SK-N-SH treated with all-trans-retinoic acid at 6 μM for 48 hours (cell line): Measurements from ENCODE around the gene TMC7.

Experiments used
- ESRRG ChIP-seq: fragments of 250-450 bp; sonication (Bioruptor Pico); IDR thresholded peaks from 2 replicates; pipeline ENCODE4 v1.6.1; 2021; ENCODE audit warnings: mild to moderate bottlenecking
- GLIS3 ChIP-seq: fragments of 250-450 bp; sonication (Bioruptor Pico); IDR thresholded peaks from 2 replicates; pipeline ENCODE4 v1.5.0; 2020; ENCODE audit warnings: mild to moderate bottlenecking, moderate library complexity
- PATZ1 ChIP-seq: fragments of 250-450 bp; sonication (Bioruptor Pico); IDR thresholded peaks from 2 replicates; pipeline ENCODE4 v1.8.0; 2020; ENCODE audit warnings: mild to moderate bottlenecking, moderate library complexity, borderline replicate concordance
- TOX ChIP-seq: fragments of 250-450 bp; sonication (Bioruptor Pico); IDR thresholded peaks from 2 replicates; pipeline ENCODE4 v1.8.0; 2021; ENCODE audit warnings: mild to moderate bottlenecking, moderate library complexity, borderline replicate concordance
- ZNF70 ChIP-seq: fragments of 450-650 bp; formaldehyde crosslinking; IDR thresholded peaks from 2 replicates; pipeline ENCODE4 v1.5.0; 2020; ENCODE audit warnings: mild to moderate bottlenecking, moderate library complexity

- TF ChIP-seq ESRRG (CRISPR knock-in tag) (no peak), PATZ1 (CRISPR knock-in tag) (no peak), GLIS3 (CRISPR knock-in tag) (no peak), TOX (CRISPR knock-in tag) (no peak), ZNF70 (CRISPR knock-in tag) (no peak)
Observed at GRCh38 chr16:18984435-18985005, 786 bp downstream of the TMC7 start.
